COR-L47 (cell line): Measurements from ENCODE around the gene MYO5B.

Experiments
- DNase-seq: peaks from one replicate; lab custom pipeline; 2025; lab: John Stamatoyannopoulos, UW

Gene MYO5B

GRCh38 chr18:50188652-50189051, 6.3 kb downstream of the MYO5B start:
- DNase-seq: no peak

GRCh38 chr18:50187659-50188058, 7.3 kb downstream of the MYO5B start:
- DNase-seq: no peak

GRCh38 chr18:50186385-50186784, 8.6 kb downstream of the MYO5B start:
- DNase-seq: no peak

- DNase-seq: no peak
Measured at GRCh38 chr18:50183556-50183955, 11.4 kb downstream of the MYO5B start.

- no peak for DNase-seq
Measured at GRCh38 chr18:50182511-50182910, 12.4 kb downstream of the MYO5B start.

- DNase-seq: no peak
Measured at GRCh38 chr18:50181590-50181989, 13.4 kb downstream of the MYO5B start.

GRCh38 chr18:50179465-50179864, 15.5 kb downstream of the MYO5B start:
- no peak for DNase-seq

GRCh38 chr18:50177294-50177992, 17.5 kb downstream of the MYO5B start:
- DNase-seq: no peak

GRCh38 chr18:50172367-50172766, 22.6 kb downstream of the MYO5B start:
- no peak for DNase-seq

GRCh38 chr18:50171406-50171805, 23.5 kb downstream of the MYO5B start:
- DNase-seq: no peak

GRCh38 chr18:50170004-50170403, 24.9 kb downstream of the MYO5B start:
- DNase-seq: no peak

- DNase-seq: no peak
Measured at GRCh38 chr18:50169149-50169548, 25.8 kb downstream of the MYO5B start.

- no peak for DNase-seq
Measured at GRCh38 chr18:50167966-50168365, 27.0 kb downstream of the MYO5B start.

GRCh38 chr18:50166901-50167300, 28.0 kb downstream of the MYO5B start:
- no peak for DNase-seq

GRCh38 chr18:50163505-50163904, 31.4 kb downstream of the MYO5B start:
- peak; percentile 85 for DNase-seq

- DNase-seq: no peak
Measured at GRCh38 chr18:50162486-50163304, 32.3 kb downstream of the MYO5B start.

- no peak for DNase-seq
Measured at GRCh38 chr18:50161597-50162205, 33.2 kb downstream of the MYO5B start.

- no peak for DNase-seq
Measured at GRCh38 chr18:50159654-50160046, 35.3 kb downstream of the MYO5B start.

GRCh38 chr18:50158866-50159653, 35.9 kb downstream of the MYO5B start:
- DNase-seq: peak; percentile 95

GRCh38 chr18:50155406-50155805, 39.5 kb downstream of the MYO5B start:
- no peak for DNase-seq

GRCh38 chr18:50154420-50154819, 40.5 kb downstream of the MYO5B start:
- DNase-seq: no peak

- DNase-seq: no peak
Measured at GRCh38 chr18:50152900-50153299, 42.0 kb downstream of the MYO5B start.
